Measurements from ENCODE around the gene MLH3.
"Not testable (repeated sequence)": the region's sequence is repeated elsewhere in the genome, so short reads cannot be mapped to it uniquely, and the experiment has no call there.

The MLH3 gene

GRCh38 chr14:75050852-75051555, at the start of gene MLH3:
Gene MLH3, minus strand, starts transcription at chr14:75051467. Its CDS starts 1,812 bp downstream, at chr14:75049655.
- DNase-seq: peak; percentile 73 to 93

- no peak for DNase-seq
These were observed 47.4 kb upstream of the MLH3 start for GRCh38 chr14:75098682-75099081.

- no peak for DNase-seq
These were observed 46.9 kb upstream of the MLH3 start for GRCh38 chr14:75098212-75098611.

- DNase-seq: no peak
These were observed 45.7 kb upstream of the MLH3 start for GRCh38 chr14:75096959-75097358.

- no peak for DNase-seq
These were observed 44.4 kb upstream of the MLH3 start for GRCh38 chr14:75095690-75096089.

- DNase-seq: no peak
These were observed 43.6 kb upstream of the MLH3 start for GRCh38 chr14:75094896-75095295.

- DNase-seq: no peak
These were observed 41.4 kb upstream of the MLH3 start for GRCh38 chr14:75092698-75093097.

- DNase-seq: no peak
These were observed 40.0 kb upstream of the MLH3 start for GRCh38 chr14:75091251-75091650.

GRCh38 chr14:75090353-75090752, 39.1 kb upstream of the MLH3 start:
- DNase-seq: no peak

GRCh38 chr14:75088566-75089373, 37.5 kb upstream of the MLH3 start:
- DNase-seq: peak; percentile 2 to 69

GRCh38 chr14:75088153-75088552, 36.9 kb upstream of the MLH3 start:
- DNase-seq: no peak

- peak in 1 of 2 experiments; percentile 38 for DNase-seq
These were observed 33.2 kb upstream of the MLH3 start for GRCh38 chr14:75084513-75084912.

- DNase-seq: no peak
These were observed 32.0 kb upstream of the MLH3 start for GRCh38 chr14:75083271-75083670.

- no peak for DNase-seq
These were observed 30.5 kb upstream of the MLH3 start for GRCh38 chr14:75081660-75082229.

- no peak for DNase-seq
These were observed 28.3 kb upstream of the MLH3 start for GRCh38 chr14:75079521-75079920.

- no peak for DNase-seq
These were observed 26.5 kb upstream of the MLH3 start for GRCh38 chr14:75077794-75078193.

GRCh38 chr14:75070383-75070782, 19.1 kb upstream of the MLH3 start:
- no peak for DNase-seq

GRCh38 chr14:75069811-75070145, 18.5 kb upstream of the MLH3 start:
- DNase-seq: peak in 1 of 2 experiments; percentile 62

- peak; percentile 74 to 96 for DNase-seq
These were observed 18.0 kb upstream of the MLH3 start, which contains the start of gene ZC2HC1C for GRCh38 chr14:75069121-75069810. Gene ZC2HC1C, plus strand, starts transcription at chr14:75069641. Its CDS starts 933 bp downstream, at chr14:75070574.

- peak in 1 of 2 experiments; percentile 36 for DNase-seq
These were observed 17.2 kb upstream of the MLH3 start for GRCh38 chr14:75068294-75069120.

GRCh38 chr14:75067765-75068164, 16.5 kb upstream of the MLH3 start:
- not testable (repeated sequence) for DNase-seq

GRCh38 chr14:75067212-75067611, 15.9 kb upstream of the MLH3 start:
- no peak for DNase-seq
